ENCODE measurements around the gene MEI1.
"Not testable (repeated sequence)": the region's sequence is repeated elsewhere in the genome, so short reads cannot be mapped to it uniquely, and the experiment has no call there.

DNA sequence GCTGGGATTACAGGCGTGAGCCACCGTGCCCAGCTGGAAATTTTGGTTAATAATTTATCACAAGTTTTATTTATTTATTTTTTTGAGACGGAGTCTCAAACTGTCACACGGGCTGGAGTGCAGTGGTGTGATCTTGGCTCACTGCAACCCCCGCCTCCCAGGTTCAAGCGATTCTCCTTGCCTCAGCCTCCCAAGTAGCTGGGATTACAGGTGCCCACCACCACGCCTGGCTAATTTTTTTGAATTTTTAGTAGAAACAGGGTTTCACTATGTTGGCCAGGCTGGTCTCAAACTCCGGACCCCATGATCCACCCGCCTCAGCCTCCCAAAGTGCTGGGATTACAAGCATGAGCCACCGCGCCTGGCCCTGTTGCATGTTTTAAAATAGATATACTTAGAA lies 12.4 kb upstream of the MEI1 start:
- TF ChIP-seq, protein P1, sequence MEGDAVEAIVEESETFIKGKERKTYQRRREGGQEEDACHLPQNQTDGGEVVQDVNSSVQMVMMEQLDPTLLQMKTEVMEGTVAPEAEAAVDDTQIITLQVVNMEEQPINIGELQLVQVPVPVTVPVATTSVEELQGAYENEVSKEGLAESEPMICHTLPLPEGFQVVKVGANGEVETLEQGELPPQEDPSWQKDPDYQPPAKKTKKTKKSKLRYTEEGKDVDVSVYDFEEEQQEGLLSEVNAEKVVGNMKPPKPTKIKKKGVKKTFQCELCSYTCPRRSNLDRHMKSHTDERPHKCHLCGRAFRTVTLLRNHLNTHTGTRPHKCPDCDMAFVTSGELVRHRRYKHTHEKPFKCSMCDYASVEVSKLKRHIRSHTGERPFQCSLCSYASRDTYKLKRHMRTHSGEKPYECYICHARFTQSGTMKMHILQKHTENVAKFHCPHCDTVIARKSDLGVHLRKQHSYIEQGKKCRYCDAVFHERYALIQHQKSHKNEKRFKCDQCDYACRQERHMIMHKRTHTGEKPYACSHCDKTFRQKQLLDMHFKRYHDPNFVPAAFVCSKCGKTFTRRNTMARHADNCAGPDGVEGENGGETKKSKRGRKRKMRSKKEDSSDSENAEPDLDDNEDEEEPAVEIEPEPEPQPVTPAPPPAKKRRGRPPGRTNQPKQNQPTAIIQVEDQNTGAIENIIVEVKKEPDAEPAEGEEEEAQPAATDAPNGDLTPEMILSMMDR (conservative IDR thresholded peaks at IDR 0.05; ENCODE audit: low read length) = not testable (repeated sequence)
- TF ChIP-seq EZH2phosphoT487 (IDR thresholded peaks at IDR 0.05; ENCODE audit: borderline replicate concordance) = not testable (repeated sequence)

All from Loucy (cell line).